OCI-LY3 (cell line): ENCODE results near the gene BAZ1B.
A peak's percentile ranks its signal among the peaks of the same experiment; 100 is the strongest.
"Not testable (repeated sequence)": the region's sequence is repeated elsewhere in the genome, so short reads cannot be mapped to it uniquely, and the experiment has no call there.

ENCODE experiments used
- H2AFZ ChIP-seq: fragments of 200-600, 300-600 bp; shearing (Covaris generic); 2 replicates; pipeline ENCODE4 v1.6.0; 2014; ENCODE audit warnings: antibody characterized with exemption, low read depth, low read length
- H3K27ac ChIP-seq: fragments of 200-600, 300-600 bp; sonication (generic); 2 replicates; pipeline ENCODE4 v1.5.1; 2014; ENCODE audit warnings: mild to moderate bottlenecking, low read length, moderate library complexity, mixed read lengths
- H3K27me3 ChIP-seq: fragments of 200-600, 300-600 bp; sonication (generic); 2 replicates; pipeline ENCODE4 v1.6.1; 2014; ENCODE audit warnings: low read depth, low read length, mixed read lengths
- H3K36me3 ChIP-seq: fragments of 200-600, 300-600 bp; sonication (generic); replicated peaks from 2 replicates; pipeline ENCODE3; 2014; ENCODE audit warnings: low read depth, low read length, mixed read lengths
- H3K4me1 ChIP-seq: fragments of 300-600, 200-600 bp; sonication (generic); 2 replicates; pipeline ENCODE4 v1.6.1; 2014; ENCODE audit warnings: low read length, mixed read lengths
- H3K4me2 ChIP-seq: fragments of 200-600, 300-600 bp; sonication (generic); 2 replicates; pipeline ENCODE4 v1.6.1; 2014; ENCODE audit warnings: low read length, mixed read lengths
- H3K4me3 ChIP-seq: fragments of 300-600, 200-600 bp; sonication (generic); 2 replicates; pipeline ENCODE4 v1.5.1; 2014; ENCODE audit warnings: antibody characterized with exemption, mild to moderate bottlenecking, low read length, moderate library complexity
- H3K79me2 ChIP-seq: fragments of 300-600, 200-600 bp; shearing (Covaris generic); 2 replicates; pipeline ENCODE4 v1.6.1; 2014; ENCODE audit warnings: mild to moderate bottlenecking, low read length, mixed read lengths
- H3K9ac ChIP-seq: fragments of 300-600, 200-600 bp; shearing (Covaris generic); 2 replicates; pipeline ENCODE4 v1.6.0; 2014; ENCODE audit warnings: mild to moderate bottlenecking, low read length, moderate library complexity
- H3K9me3 ChIP-seq: fragments of 200-600, 300-600 bp; shearing (Covaris generic); 2 replicates; pipeline ENCODE4 v1.6.1; 2014; ENCODE audit warnings: low read length, mixed read lengths; ENCODE audit not compliant: insufficient read depth
- H4K20me1 ChIP-seq: fragments of 200-600, 300-600 bp; sonication (generic); 2 replicates; pipeline ENCODE4 v1.6.1; 2016; ENCODE audit warnings: low read length, mixed read lengths; ENCODE audit not compliant: insufficient read depth
- CTCF ChIP-seq: fragments of 200-600, 300-600 bp; sonication (generic); IDR thresholded peaks from 2 replicates; pipeline ENCODE4 v1.5.1; 2014; ENCODE audit warnings: antibody characterized with exemption, low read length, low read depth
- EZH2phosphoT487 ChIP-seq: fragments of 200-600 bp; shearing (Covaris generic); IDR thresholded peaks from 2 replicates; pipeline ENCODE4 v1.6.1; 2018; ENCODE audit warnings: antibody characterized with exemption, mixed run types, low read depth

Gene BAZ1B

GRCh38 chr7:73533742-73534141, 11.6 kb upstream of the BAZ1B start:
- Histone ChIP-seq H3K4me3 (no peak overlapping the region), H2AFZ (no peak overlapping the region), H3K4me1 (no peaks in the 10 kb centered on the region), H3K27me3 (no peaks in the 10 kb centered on the region), H3K4me2 (no peak overlapping the region), H3K27ac (no peak overlapping the region), H3K36me3 (peaks cover 21% of the 10 kb centered on the region), H4K20me1 (no peaks in the 10 kb centered on the region), H3K9ac (no peak overlapping the region), H3K79me2 (no peaks in the 10 kb centered on the region), H3K9me3 (no peaks in the 10 kb centered on the region)
- no peak for TF ChIP-seq CTCF
- TF ChIP-seq EZH2phosphoT487, result no peak

GRCh38 chr7:73532224-73532623, 10.1 kb upstream of the BAZ1B start:
- peaks cover 1% of the 10 kb centered on the region; the same call in 1 of the 2 replicates for H3K4me1 ChIP-seq
- no peak overlapping the region for H3K9ac ChIP-seq
- TF ChIP-seq EZH2phosphoT487 (no peak), CTCF (no peak)
- peaks cover 13% of the 10 kb centered on the region for H3K36me3 ChIP-seq
- H3K79me2 ChIP-seq, result no peaks in the 10 kb centered on the region
- H4K20me1 ChIP-seq, result no peaks in the 10 kb centered on the region
- no peak overlapping the region for H3K4me2 ChIP-seq
- H3K4me3 ChIP-seq, result no peak overlapping the region
- no peak overlapping the region for H3K27ac ChIP-seq
- H2AFZ ChIP-seq, result no peak overlapping the region
- no peaks in the 10 kb centered on the region for H3K27me3 ChIP-seq
- H3K9me3 ChIP-seq, result no peaks in the 10 kb centered on the region

GRCh38 chr7:73530800-73531199, 8.7 kb upstream of the BAZ1B start:
- no peaks in the 10 kb centered on the region for H3K79me2 ChIP-seq
- TF ChIP-seq EZH2phosphoT487 (no peak), CTCF (no peak)
- H2AFZ ChIP-seq, result no peak overlapping the region
- peaks cover 5% of the 10 kb centered on the region for H3K36me3 ChIP-seq
- no peak overlapping the region for H3K4me3 ChIP-seq
- H3K9ac ChIP-seq, result no peak overlapping the region
- H3K9me3 ChIP-seq, result no peaks in the 10 kb centered on the region
- H3K4me2 ChIP-seq, result no peak overlapping the region
- peaks cover 7% of the 10 kb centered on the region for H3K4me1 ChIP-seq
- H3K27ac ChIP-seq, result no peak overlapping the region
- no peaks in the 10 kb centered on the region for H4K20me1 ChIP-seq
- no peaks in the 10 kb centered on the region for H3K27me3 ChIP-seq

GRCh38 chr7:73526896-73527821, 5.1 kb upstream of the BAZ1B start:
- Histone ChIP-seq H3K79me2 (peaks cover 4% of the 10 kb centered on the region; the same call in 1 of the 2 replicates), H3K4me3 (no peak overlapping the region), H3K27me3 (no peaks in the 10 kb centered on the region), H3K4me2 (peak overlapping the region; percentile 4; the same call in 1 of the 2 replicates), H2AFZ (no peak overlapping the region), H3K9me3 (no peaks in the 10 kb centered on the region), H3K27ac (peak overlapping the region; percentile 15; the same call in 1 of the 2 replicates), H3K9ac (no peak overlapping the region), H4K20me1 (no peaks in the 10 kb centered on the region), H3K4me1 (peaks cover 24% of the 10 kb centered on the region), H3K36me3 (no peaks in the 10 kb centered on the region)
- TF ChIP-seq CTCF (no peak), EZH2phosphoT487 (no peak)

- H3K4me3 ChIP-seq, H3K27me3 ChIP-seq, H3K36me3 ChIP-seq, H3K9me3 ChIP-seq, H3K9ac ChIP-seq, H2AFZ ChIP-seq, H4K20me1 ChIP-seq: not testable (repeated sequence)
- Histone ChIP-seq H3K27ac (peak overlapping the region; percentile 66; the same call in 1 of the 2 replicates), H3K4me2 (peak overlapping the region; percentile 70; the same call in 1 of the 2 replicates), H3K4me1 (peaks cover 24% of the 10 kb centered on the region), H3K79me2 (peaks cover 13% of the 10 kb centered on the region)
Observed at GRCh38 chr7:73526158-73526494, 4.0 kb upstream of the BAZ1B start.
